ENCODE data around the gene CHST8.
A peak's percentile ranks its signal among the peaks of the same experiment; 100 is the strongest.

CHST8 gene

DNA sequence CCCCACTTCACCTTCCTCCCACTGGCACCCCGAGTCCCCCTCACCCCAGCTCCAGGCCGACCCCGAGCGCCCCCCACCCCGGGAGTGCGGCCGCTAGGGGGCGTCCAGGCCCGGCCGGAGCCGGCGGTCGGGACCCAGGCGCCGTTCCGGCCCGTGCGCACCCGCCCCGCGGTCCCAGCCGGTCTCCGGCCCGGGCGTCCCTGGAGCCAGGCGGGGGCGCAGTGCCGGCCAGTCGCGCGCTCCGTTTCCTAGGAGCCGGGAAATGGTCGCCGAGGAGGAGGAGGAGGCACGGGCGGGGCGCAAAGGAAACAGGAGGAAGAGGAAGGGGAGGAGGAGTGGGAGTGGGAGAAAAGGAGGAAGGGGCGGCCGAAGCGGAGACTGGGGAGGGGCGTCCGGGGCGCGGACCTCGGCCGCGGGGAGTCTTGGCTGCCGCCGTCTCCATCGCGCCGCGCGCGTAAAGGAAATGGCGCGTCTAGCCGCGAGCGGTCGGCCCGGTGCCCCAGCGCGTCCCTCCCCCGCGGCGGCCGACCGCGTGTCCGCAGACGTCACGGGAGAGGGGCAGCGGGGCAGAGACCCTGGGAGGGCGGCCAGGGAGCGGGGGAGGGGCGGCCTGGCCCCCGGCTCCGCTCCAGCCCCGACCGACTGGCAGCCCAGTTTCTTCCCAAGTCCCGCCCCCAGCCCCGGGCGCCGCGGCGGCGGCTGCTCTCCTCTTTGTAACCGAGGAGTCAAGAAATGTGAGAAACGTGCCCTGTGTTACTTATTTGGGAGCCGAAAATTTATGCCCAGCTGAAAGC lies 173.8 kb downstream of the CHST8 start:
- peak; percentile 94 for DNase-seq (ENCODE audit: low spot score)

DNA sequence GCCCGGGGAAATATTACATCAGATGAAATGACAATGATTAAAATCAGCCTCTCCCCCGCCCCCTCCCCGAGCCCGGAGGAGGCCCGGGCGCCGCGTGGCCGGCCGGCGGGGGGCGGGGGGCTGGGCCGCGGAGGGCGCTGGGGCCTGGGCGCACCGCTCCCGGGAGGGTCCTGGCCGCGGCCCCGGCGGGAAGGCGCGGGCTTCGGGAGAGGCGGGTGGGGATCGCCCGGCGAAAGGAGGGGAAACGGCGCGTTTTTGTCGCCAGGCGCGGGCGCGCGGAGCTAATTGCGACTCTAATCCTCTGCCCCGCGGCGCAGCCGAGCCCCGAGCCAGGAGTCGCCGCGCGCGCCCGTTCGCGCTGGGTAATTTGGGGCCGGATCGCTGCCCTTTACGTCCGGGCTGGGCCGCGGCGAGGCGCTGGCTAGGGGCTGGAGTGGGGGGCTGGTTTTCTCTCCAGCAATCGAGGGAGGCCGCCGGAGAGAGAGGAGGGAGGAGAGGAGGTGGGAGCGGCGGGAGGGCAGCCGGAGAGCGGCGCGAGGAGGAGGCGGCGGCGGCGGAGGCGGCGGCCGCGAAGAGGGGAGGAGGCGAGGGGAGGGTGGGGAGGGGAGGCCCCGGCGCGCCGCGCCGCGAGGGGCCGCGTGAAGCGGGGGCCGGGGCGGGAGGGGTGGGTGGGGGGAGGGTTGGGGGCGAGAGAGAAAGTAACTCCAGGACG lies 174.6 kb downstream of the CHST8 start, which contains the start of gene KCTD15:
TSS of gene KCTD15 (plus strand) at position 707 of the 712 bp plus-strand sequence. CDS start 3,585 bp downstream, outside the sequence.
- DNase-seq (ENCODE audit: low spot score): peak; percentile 37

DNA sequence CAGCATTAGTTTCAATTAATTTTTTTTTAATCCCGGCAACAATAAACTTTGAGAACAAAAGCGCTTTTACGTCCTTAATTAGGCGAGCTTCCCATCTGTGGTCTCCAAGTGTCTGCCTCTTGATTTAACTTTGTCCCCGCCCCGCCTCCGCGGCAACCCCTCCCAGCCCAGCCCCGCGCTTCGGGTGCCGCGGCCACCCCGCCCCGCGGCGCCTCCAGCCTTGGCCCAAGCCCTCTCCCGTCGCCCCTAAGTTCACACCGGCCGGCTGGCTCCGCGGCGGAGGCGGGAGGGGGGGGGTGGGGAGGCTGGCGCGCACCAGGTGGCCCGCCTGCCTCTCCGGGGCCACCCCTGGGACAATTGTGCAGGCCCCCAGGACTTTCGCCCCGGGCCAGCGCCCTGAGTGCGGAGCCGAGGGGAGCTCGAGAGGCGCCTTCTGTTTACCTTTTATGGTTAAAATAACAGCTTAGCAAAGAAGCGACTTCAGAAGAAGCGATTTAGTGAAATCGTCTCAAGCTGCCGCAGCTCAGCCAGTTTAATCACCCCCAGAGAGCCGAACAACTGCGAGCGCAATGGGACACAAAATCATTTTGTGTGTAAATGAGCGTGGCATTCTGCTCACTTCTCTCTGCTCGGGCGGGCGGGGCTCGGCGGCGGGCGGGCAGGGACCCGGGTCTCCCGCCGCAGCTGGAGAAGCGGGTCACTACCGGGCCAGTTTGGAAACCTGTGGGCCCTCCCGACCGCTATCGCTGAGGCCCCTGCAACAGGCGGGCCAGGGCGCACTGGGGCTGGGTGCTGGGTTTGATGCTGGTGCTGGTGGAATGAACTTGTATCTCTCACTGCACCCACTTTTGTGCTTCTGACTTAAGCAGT lies 176.3 kb downstream of the CHST8 start:
- DNase-seq (ENCODE audit: low spot score): peak; percentile 63

DNA sequence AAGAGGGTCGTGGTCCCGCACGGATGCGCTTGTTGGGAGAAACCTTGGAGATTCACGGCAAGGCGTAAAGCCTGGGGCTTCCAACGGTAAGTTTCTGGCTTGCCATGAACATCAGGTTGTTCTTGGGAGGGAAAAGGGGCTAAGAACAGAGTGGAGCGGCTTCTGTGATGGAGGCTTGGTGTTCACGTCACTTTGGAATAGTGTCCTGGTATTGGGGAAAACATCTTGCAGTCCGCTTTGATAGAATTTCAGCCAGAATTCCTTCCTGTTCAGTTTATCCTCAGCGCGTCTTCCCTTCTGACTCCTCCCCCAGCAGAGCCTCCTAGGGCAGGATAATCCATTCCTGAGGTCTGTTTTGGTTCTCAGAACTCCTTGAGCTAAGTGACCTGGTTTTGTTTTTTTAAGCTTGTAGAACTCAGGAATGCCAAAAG lies 176.9 kb downstream of the CHST8 start:
- DNase-seq (ENCODE audit: low spot score): no peak

DNA sequence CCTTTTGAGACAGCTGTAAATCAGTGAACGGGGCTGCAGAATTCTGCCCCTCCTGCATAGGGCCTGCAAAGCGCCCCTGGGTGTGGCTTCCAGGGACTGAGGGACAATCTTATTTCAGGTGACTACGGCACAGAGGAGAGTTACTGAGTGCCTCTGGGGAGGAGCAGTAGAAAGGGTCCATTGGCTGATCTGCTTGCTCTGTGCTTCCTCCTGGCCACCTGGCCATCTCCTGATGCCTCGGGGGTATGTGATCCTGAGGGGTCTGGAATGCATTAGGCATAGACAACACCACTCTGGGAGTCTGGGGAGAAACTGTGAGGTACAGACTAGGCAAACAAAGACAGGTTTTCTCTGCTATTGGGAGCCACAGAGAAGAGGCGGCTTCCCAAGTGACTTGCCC lies 177.7 kb downstream of the CHST8 start:
- DNase-seq (ENCODE audit: low spot score): no peak

DNA sequence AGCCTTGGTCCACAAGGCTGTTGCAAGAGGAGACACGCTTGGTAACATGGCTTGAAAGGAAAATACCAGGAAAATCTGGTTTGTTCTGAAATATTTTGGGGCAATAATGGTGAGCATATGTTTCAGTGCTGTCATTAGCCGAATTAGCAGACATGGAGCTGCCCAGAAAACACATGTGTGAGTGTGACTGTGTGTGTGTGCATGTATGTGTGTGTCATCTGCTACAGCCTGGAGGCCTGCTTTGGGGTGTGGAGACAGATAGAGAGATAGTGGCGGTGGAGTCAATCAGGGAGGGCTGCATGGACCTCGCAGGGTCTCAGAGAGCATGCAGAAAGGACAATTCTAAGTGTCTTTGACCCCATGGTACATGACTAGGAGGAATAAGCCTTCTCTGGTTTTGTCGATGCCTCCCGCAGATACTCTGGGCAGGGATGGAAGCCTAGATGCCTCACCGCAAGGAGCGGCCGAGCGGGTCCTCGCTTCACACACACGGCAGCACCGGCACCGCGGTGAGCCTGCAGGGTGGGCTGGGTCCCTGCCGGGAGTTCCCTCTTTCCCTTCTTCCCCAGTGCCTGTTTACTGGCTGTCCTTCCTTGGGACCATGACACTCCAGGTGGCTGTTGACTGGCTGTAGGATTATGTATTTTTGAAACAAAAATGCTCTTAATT lies 178.4 kb downstream of the CHST8 start:
- DNase-seq (ENCODE audit: low spot score): no peak

DNA sequence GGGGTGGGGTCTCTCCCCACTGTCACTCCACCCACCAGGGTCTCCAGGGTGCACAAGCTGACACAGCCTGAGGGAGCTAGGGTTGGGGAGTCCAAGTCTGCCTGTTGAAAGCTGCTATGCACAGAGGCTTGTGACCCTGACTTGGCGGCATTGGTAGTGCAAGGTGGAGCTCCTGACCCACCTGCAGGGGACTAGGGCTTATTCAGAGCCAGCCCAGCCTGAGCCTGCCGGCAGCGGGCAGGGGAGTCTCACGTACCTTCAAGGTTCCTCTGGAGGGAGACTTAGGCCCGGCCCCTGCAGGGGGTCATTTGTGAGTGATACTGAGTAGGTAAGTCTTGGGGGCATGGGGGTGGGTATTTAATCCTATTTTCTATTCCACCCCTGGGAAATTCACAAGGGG lies 179.7 kb downstream of the CHST8 start:
- DNase-seq (ENCODE audit: low spot score): no peak

DNA sequence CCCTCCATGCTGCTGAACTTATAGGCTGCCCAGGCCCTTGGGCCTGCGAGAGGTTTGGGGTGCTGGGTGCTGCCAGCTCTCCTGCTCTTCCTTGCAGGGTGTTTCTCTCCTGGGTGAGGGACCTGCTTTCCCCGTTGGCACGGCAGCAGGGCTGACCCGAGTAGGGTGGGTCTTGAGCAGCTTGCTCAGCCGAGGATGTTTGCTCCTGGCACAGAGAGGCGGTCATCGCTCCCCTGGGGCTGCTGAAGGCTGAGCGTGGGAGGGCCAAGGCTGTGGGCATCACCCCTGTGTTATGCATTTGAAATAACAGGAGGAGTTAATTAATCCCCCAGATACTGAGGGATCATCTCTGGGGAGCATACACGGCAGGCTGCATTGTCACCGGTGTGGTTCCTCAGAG lies 180.2 kb downstream of the CHST8 start:
- DNase-seq (ENCODE audit: low spot score): no peak

DNA sequence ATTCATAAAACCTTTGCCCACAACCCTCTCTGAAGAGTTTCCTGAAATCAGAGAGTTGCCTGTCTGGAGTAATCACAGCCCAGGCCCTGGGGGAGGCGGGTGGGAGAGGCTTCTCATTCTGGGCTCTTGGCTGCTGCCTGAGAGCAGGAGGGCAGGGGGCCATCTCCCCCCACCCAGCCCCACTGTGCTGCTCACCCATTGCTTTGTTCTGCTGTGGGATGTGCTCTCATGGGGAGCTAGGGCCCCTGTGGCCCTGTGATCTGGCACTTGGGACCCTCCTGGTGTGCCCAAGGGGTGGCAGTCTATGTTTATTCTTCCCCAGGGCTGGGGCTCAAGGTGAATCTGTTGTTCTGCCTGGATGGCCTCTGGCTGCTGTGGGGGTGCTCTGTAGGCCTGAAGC lies 181.0 kb downstream of the CHST8 start:
- no peak for DNase-seq (ENCODE audit: low spot score)

DNA sequence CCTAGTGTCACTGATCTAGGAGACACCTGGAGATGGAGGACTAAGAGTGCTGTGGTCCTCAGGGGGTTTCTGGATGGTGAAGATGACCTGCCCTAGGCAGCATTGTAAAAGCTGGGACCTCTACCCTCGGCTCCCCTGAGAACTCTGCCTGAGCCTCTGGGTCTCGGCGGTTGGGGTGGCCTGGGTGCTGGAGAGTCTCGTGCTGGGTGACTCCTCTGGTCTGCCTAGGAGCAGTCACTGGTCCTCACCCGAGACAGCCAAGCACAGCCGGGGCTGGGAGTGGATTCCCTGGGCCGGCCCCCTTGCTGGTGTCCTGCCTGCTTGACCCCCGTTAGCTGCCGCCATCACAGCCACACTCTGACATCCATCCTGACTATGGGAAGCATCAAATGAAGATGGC lies 181.6 kb downstream of the CHST8 start:
- DNase-seq (ENCODE audit: low spot score): no peak

DNA sequence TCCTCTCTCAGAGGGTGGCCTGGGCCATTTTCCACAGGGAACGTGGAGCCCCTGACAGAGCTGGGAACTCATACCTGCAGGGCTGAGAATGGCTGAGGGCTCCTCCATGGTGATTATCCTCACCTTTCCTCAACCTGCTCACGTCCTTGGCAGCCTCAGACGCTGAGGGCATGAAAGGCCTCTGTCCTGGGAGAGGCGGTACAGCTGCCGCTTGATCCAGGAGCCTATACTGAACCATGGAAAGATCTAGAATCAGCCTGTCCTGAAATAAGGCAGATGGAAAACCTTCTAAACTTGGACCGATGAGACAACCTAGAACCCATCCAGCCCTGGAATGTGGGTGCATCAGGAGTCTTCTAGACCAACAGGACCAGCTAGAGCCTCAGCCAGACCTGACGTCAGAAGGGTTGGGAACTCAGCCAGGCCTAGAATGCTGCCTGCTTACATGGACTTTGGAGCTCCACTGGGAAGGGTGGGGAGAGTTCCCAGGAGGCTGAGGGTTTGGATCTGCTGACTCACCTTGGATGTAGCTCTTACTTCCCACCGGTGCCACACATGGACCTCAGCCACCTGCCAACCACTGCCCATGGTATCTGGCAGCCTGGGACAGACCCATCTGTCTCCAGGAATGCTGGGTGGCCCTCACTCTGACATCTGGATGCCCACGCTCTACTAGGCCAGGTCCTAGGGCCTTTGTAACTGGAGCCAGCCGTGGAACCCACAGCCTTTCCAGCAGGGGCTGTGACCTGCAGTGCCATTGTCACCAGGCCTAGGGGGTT lies 182.5 kb downstream of the CHST8 start:
- peak; percentile 93 for DNase-seq (ENCODE audit: low spot score)

DNA sequence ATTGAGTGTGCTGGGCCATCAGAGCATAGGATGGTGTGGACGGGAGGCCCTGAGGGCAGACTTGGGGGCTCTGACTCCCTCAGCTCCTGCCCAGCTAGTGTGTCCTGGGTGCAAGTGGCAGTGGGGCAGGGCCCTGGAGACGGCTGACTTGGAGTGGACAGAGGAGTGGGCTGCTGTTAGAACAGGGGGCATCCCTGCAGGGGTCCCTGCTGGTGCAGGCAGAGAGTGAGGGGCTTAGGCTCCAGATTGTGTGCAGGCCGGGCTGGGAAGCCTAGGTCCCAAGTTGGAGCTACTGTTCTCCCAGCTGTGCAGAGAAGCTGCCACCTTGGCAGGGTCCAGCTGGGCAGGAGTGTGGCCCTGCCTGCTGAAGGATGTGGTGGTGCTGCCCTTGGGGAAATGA lies 183.6 kb downstream of the CHST8 start:
- DNase-seq (ENCODE audit: low spot score): no peak

DNA sequence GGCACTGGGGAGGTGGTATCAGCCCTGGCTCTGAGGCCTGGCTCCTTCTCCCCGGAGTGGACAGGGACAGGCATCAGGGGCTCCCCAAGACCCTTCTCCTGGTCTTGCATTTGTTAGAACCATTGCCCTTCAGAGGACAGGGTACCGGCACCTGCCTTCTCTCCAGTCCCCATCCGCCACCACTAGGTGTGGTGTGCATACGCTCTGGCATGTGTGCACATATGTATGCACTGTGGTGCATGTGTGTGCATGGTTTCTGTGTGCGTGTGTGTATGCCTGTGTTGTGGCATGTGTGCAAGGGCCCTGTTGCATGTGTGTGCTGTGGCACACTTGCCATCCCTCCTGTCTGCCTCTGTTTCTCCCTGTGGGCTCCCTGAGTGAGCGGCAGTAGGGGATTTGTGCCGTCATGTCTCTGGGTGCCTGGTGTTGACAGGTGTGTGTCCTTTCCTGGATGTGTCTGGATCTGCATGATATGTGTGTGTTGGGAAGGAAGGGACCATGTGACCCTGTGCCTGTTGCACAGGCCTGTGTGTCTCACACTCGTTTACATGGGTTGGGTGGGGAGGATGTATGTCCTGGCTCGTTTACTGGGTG lies 184.2 kb downstream of the CHST8 start:
- DNase-seq (ENCODE audit: low spot score): no peak

DNA sequence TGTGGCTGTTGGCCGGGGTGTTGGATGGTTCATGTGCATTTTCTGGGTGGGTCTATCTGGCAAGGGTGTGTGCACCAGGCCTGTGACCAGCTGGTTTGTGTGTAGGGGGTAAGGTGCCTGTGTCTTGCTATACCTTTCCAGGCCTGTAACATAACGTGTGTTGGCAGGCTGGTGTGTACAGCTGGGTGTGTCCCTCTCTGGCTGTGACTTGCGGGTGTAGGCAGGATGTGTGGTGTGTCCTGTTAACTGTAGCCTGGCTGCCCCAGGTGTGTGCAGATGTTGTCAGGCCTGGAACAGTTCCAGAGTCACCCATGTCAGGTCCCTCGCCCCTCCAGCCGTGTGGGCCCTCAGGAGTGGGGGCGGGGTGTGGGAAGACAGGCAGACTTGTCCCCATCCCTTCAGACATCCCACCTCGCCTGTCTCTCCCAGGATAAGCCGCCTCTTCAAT lies 184.7 kb downstream of the CHST8 start:
- no peak for DNase-seq (ENCODE audit: low spot score)

DNA sequence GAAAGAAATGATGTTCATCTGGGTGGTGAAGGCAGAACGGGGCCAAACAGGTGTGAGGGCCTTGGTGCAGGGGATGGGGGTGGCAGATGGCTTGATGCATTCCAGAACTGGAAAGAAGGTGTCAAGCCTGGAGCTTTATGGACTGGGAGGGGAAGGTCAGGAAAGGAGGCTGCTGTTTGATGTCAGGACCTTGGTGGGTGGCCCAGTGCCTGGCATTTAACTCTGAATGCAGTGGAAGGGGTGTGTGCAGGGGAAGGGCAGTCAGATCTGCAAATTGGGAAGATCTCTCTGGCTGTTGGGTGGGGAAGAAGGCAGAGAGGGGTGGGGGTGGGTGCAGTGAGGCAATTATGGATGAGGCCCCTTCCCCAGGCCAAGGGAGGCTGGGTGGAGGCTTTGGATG lies 186.6 kb downstream of the CHST8 start:
- DNase-seq (ENCODE audit: low spot score): no peak

DNA sequence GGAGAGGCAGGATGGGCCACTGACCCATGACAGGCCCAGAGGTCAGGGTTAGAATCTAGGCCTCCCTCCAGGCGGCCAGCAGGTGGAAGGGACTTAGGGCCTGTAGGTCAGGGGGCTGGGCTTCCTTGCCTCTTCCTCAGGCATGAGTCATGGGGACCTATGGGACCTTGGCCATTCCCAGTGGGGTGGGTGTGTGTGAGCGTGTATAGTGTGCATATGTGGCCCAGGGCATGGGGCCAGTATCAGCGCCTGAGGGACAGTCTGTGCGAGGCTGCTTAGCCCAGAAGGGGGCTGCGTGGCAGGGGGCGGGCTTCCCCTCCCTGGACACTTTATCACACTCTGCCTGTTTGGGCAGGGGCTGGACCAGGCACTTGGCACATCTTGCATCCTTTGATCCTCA lies 188.2 kb downstream of the CHST8 start:
- no peak for DNase-seq (ENCODE audit: low spot score)

DNA sequence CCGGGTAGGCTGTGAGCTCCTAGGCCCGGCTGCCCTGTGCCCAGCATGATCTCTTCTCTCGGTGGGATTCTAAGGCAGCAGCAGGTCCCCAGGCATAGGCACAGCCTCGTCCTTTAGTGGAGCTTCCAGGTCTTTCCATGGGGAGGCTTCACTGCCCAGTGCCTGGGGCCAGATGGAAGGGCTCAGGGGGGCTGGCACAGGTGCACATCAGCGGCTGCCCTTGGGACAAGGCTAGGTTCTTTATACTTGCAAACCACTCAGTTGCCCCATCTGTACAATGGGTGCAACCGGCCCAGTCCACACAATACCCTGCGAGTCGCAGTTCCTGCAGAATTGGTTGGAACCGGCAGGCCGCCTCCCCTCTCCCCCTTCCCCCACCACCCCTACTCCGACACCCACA lies 189.1 kb downstream of the CHST8 start:
- DNase-seq (ENCODE audit: low spot score): no peak

DNA sequence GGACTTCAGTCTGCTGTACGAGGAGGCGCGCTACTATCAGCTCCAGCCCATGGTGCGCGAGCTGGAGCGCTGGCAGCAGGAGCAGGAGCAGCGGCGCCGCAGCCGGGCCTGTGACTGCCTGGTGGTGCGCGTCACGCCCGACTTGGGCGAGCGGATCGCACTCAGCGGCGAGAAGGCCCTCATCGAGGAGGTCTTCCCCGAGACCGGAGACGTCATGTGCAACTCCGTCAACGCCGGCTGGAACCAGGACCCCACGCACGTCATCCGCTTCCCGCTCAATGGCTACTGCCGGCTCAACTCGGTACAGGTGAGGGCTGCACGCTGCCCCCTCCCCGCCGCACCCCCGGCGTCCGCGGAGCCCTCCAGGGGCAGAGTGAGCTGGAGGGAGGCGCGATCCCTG lies 189.5 kb downstream of the CHST8 start:
- DNase-seq (ENCODE audit: low spot score): no peak

DNA sequence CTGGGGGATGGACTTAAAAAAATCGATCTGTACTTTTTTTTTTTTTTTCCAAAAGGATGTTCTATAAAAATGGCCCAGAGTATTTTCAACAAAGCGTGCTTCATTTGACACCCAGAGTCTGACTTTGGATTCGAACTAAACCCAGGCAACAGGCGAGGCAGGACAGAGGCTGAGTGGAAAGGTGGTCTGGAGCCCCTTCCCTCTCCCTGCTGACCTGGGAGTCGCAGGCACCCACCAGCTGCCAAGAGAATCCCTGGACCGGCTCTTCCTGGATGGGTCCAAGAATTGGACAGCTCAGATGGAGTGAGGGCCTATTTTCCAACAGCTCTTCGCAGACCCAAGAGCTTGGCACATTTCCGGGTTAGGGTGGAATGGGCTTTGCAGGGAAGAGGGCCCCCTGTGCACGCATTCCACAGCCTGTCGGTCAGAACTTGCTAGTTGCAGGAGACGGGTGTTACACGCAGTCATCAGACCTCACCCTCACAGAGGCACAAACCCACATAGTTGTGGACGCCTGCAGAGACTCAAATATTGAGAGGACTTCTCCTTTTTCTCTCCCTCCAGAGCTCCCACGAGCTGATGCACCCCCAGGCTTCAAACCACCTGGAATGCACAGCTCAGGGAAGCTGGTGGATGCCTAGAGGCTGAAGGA lies 190.1 kb downstream of the CHST8 start:
- DNase-seq (ENCODE audit: low spot score): no peak
